Measurements from ENCODE around the gene LRRC10B. TPM values are rescaled to one million over a fixed set of nuclear protein-coding genes. Genes with fewer than 3 reads are reported as not detected.

The LRRC10B gene
- total RNA-seq, 4 donors from 2014 or later = 0.35 to 2.5 TPM; not detected in 2

DNA sequence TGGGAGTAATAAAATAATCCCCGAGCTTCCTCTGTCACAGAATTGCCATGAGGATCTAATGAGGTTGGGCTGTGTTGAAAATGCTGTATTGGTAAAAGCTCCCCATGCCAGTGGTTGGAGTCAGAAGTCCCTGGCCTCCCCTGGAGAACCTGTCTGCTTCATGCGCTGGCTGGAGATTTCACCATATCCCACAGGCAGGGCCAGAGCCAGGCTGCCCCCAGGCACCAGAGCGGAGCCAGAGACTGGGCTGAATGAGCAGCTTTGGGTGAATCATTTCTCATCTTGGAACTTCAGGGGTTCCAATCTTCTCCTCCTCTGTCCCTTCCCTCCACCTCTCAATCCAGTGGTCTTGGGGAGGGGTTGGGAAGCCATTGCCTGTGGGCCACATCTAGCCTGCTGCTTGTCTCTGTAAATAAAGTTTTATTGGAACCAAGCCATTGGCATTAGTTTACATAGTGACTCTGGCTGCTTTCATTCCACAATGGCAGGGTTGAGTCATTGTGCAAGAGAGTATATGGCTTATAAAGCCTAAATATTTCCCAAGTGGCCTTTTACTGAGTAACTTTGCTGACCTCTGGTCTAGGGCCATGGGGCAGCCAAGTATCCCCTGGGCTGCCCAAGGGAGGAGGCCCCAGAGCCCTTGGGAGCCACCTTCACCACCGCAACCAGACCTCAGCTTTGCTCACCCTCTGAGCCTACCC is 35.2 kb downstream of the LRRC10B start:
- no peaks in the 10 kb centered on the region for H3K36me3 ChIP-seq
- TF ChIP-seq, protein P1, sequence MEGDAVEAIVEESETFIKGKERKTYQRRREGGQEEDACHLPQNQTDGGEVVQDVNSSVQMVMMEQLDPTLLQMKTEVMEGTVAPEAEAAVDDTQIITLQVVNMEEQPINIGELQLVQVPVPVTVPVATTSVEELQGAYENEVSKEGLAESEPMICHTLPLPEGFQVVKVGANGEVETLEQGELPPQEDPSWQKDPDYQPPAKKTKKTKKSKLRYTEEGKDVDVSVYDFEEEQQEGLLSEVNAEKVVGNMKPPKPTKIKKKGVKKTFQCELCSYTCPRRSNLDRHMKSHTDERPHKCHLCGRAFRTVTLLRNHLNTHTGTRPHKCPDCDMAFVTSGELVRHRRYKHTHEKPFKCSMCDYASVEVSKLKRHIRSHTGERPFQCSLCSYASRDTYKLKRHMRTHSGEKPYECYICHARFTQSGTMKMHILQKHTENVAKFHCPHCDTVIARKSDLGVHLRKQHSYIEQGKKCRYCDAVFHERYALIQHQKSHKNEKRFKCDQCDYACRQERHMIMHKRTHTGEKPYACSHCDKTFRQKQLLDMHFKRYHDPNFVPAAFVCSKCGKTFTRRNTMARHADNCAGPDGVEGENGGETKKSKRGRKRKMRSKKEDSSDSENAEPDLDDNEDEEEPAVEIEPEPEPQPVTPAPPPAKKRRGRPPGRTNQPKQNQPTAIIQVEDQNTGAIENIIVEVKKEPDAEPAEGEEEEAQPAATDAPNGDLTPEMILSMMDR (IDR thresholded peaks at IDR 0.05) = no peak
- TF ChIP-seq POLR2A (IDR thresholded peaks at IDR 0.05) = no peak
- no peaks in the 10 kb centered on the region for H3K27me3 ChIP-seq
- H3K9me3 ChIP-seq = no peaks in the 10 kb centered on the region
- no peak for DNase-seq
- no peak overlapping the region for H3K4me3 ChIP-seq
- no peak overlapping the region for H3K27ac ChIP-seq
- no peaks in the 10 kb centered on the region for H3K4me1 ChIP-seq

DNA sequence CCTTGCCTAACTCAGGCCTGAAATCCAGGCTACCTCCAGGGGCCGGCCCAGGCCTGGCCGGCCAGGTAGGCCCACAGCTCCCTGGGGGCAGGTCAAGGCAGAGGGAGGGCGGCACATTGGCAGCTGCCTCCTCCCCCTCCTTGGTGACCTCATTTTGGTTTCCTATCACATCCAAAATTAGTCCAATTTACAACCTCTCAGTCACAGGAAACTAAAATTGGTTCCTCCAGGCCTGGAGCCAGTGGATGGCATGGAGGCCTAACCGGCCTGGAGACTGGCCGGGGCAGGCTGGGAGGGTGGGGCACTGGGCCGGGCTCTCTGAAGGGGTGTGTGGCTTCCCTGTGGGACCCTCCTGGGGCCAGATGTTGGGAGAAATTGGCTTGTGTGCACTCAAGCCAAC is 35.9 kb downstream of the LRRC10B start:
- no peaks in the 10 kb centered on the region for H3K27me3 ChIP-seq

DNA sequence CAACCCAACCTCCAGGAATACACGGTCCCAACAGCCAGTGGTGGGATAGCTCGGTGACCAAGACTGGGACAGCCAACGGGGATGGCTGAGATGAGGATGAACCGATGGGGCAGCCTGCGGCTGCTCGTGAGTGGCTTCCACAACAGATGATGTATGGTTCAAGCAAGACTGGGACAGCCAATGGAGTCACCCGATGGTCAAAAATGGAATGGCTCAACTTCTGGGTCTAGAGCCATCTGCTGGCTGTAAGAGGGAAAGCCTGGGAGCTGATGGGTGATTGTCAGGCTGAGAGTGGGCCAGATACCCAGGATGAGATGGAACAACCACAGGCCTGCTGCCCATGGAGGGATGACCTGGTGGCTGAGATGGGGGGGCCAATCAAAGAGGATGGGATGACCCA is 36.8 kb downstream of the LRRC10B start:
- no peak for DNase-seq
- no peak overlapping the region for H3K4me3 ChIP-seq
- no peaks in the 10 kb centered on the region for H3K27me3 ChIP-seq
- no peaks in the 10 kb centered on the region for H3K4me1 ChIP-seq
- H3K9me3 ChIP-seq = no peaks in the 10 kb centered on the region
- no peak for TF ChIP-seq POLR2A (IDR thresholded peaks at IDR 0.05)
- TF ChIP-seq, protein P1 (IDR thresholded peaks at IDR 0.05) = peak in 4 of 6 experiments; percentile 7 to 42 (median 40)
- no peaks in the 10 kb centered on the region for H3K36me3 ChIP-seq
- no peak overlapping the region for H3K27ac ChIP-seq

More for the DNA sequence above, 35.9 kb downstream of the LRRC10B start:
- Histone ChIP-seq H3K4me3 (no peak overlapping the region), H3K27ac (no peak overlapping the region), H3K36me3 (no peaks in the 10 kb centered on the region), H3K4me1 (no peaks in the 10 kb centered on the region), H3K9me3 (no peaks in the 10 kb centered on the region)
- no peak for DNase-seq
- TF ChIP-seq, protein P1 (IDR thresholded peaks at IDR 0.05) = no peak
- TF ChIP-seq POLR2A (IDR thresholded peaks at IDR 0.05) = no peak

DNA sequence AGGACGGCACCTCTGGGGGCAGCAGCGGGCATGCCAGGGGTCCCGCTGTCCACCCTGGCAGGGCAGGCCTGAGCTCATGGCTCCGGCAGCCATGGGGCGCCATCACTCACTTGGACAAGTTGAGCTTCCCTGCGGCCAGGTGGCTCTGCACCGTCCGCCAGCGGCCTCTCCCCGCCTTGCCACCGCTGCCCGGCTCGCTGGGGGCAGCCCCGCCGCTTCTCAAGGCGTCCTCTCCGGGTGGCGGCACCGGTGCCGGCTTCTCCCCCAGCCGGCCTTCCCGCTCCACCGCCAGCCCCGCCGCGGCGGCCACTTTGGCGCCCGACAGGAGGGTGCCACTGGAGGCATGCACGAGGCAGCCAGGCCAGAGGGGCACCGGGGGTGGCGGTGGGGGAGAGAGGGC is 37.4 kb downstream of the LRRC10B start:
- no peaks in the 10 kb centered on the region for H3K27me3 ChIP-seq
- no peak for DNase-seq
- no peak overlapping the region for H3K27ac ChIP-seq
- H3K4me3 ChIP-seq = no peak overlapping the region
- no peaks in the 10 kb centered on the region for H3K36me3 ChIP-seq
- TF ChIP-seq, protein P1 (IDR thresholded peaks at IDR 0.05) = no peak
- TF ChIP-seq POLR2A (IDR thresholded peaks at IDR 0.05) = no peak
- no peaks in the 10 kb centered on the region for H3K4me1 ChIP-seq
- H3K9me3 ChIP-seq = no peaks in the 10 kb centered on the region

DNA sequence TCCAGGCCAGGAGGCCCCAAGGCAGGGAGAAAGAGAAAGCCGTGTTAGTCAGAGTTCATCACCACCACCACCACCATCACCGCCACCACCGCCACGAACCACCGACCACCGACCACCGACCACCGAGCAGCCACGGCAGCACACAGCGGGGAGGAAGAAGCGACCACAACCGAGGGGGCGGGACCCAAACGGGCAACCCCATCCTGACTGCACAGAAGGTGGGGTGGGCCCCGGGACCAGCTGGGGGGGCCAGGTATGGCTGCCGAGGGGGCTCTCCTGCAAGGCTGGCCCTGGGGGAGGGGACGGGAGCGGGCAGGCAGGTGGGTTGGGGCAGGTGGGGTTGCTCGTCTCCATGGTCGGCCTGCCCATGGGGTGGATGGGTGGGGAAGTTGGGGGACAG is 38.1 kb downstream of the LRRC10B start:
- H3K9me3 ChIP-seq = no peaks in the 10 kb centered on the region
- no peaks in the 10 kb centered on the region for H3K36me3 ChIP-seq
- H3K4me1 ChIP-seq = no peaks in the 10 kb centered on the region
- no peak for TF ChIP-seq POLR2A (IDR thresholded peaks at IDR 0.05)
- TF ChIP-seq, protein P1 (IDR thresholded peaks at IDR 0.05) = no peak
- DNase-seq = no peak
- no peak overlapping the region for H3K27ac ChIP-seq
- H3K4me3 ChIP-seq = no peak overlapping the region
- no peaks in the 10 kb centered on the region for H3K27me3 ChIP-seq
